GM10248 (cell line): Measurements from ENCODE around the gene PRM3.

Source experiments
- CTCF ChIA-PET: fragments of 300-600 bp; sonication (Branson Sonifier 250); formaldehyde crosslinking; extraction: SDS; loops from one replicate; lab custom pipeline; 2021; ENCODE audit warnings: antibody characterized with exemption; lab: Yijun Ruan, JAX
- POLR2A ChIA-PET: fragments of 350-650 bp; sonication (Branson Sonifier 250); formaldehyde crosslinking; extraction: SDS; loops from one replicate; lab custom pipeline; 2020; ENCODE audit warnings: antibody characterized with exemption; lab: Yijun Ruan, JAX
- DNase-seq: peaks from one replicate; pipeline ENCODE4 v3.0.0; 2012; ENCODE audit errors: extremely low spot score
- CTCF ChIP-seq: IDR thresholded peaks from 2 replicates; pipeline ENCODE4 v1.5.1; 2012; ENCODE audit warnings: mild to moderate bottlenecking, low read depth; ENCODE audit errors: extremely low read depth, missing control alignments, control extremely low read depth

Gene PRM3

GRCh38 chr16:11301645-11302501 lies 28.4 kb upstream of the PRM3 start:
- POLR2A ChIA-PET = interaction anchor here (1.2 kb wide), 1 partner anchor 47 kb away, joined by 3 read pairs; no protein-coding TSS in a partner anchor
- TF ChIP-seq CTCF = no peak
- CTCF ChIA-PET = interaction anchor here (1.0 kb wide), 1 partner anchor 9 kb away, joined by 5 read pairs; no protein-coding TSS in a partner anchor
- DNase-seq = no peak

- DNase-seq = no peak
- ChIA-PET CTCF (interaction anchor here (4.2 kb wide), 1 partner anchor 10 kb away, joined by 36 read pairs; no protein-coding TSS in a partner anchor), POLR2A (no interaction called here)
- TF ChIP-seq CTCF = no peak
Measured at GRCh38 chr16:11300560-11300892, 27.1 kb upstream of the PRM3 start.

- no peak for DNase-seq
- ChIA-PET CTCF (interaction anchor here (1.8 to 4.2 kb wide), 3 partner anchors 10 to 328 kb away, joined by 5 to 36 read pairs (median 25); partner anchors contain the start of gene SOCS1), POLR2A (no interaction called here)
- TF ChIP-seq CTCF = no peak
Measured at GRCh38 chr16:11299865-11300559, 26.6 kb upstream of the PRM3 start.

- CTCF ChIA-PET = interaction anchor here (1.1 to 4.2 kb wide), 10 partner anchors 10 to 328 kb away, joined by 3 to 36 read pairs (median 5); partner anchors contain the start of genes PRM1 and SOCS1
- peak; percentile 62 for DNase-seq
- POLR2A ChIA-PET = interaction anchor here (0.6 to 2.8 kb wide), 3 partner anchors 11 to 43 kb away, joined by 3 to 26 read pairs (median 5); partner anchors contain the start of gene SOCS1
Measured at GRCh38 chr16:11298950-11299547, 25.6 kb upstream of the PRM3 start.

GRCh38 chr16:11298143-11298900 lies 24.9 kb upstream of the PRM3 start:
- ChIA-PET POLR2A (interaction anchor here (0.6 to 2.8 kb wide), 2 partner anchors 11 to 43 kb away, joined by 3 to 26 read pairs; partner anchors contain the start of gene SOCS1), CTCF (interaction anchor here (0.7 to 4.2 kb wide), 21 partner anchors 9 to 344 kb away, joined by 3 to 36 read pairs (median 4); partner anchors contain the start of genes PRM1, PRM3 and SOCS1)
- TF ChIP-seq CTCF = no peak
- DNase-seq = no peak

- no peak for TF ChIP-seq CTCF
- ChIA-PET POLR2A (interaction anchor here (2.8 kb wide), 1 partner anchor 42 kb away, joined by 26 read pairs; the partner anchor contains the start of gene SOCS1), CTCF (interaction anchor here (0.8 to 4.2 kb wide), 18 partner anchors 13 to 344 kb away, joined by 3 to 36 read pairs (median 4); partner anchors contain the start of genes PRM1, PRM3 and SOCS1)
- DNase-seq = peak; percentile 79
Measured at GRCh38 chr16:11297492-11298142, 24.2 kb upstream of the PRM3 start.
